ENCODE results near the gene FOXO4.

DNA sequence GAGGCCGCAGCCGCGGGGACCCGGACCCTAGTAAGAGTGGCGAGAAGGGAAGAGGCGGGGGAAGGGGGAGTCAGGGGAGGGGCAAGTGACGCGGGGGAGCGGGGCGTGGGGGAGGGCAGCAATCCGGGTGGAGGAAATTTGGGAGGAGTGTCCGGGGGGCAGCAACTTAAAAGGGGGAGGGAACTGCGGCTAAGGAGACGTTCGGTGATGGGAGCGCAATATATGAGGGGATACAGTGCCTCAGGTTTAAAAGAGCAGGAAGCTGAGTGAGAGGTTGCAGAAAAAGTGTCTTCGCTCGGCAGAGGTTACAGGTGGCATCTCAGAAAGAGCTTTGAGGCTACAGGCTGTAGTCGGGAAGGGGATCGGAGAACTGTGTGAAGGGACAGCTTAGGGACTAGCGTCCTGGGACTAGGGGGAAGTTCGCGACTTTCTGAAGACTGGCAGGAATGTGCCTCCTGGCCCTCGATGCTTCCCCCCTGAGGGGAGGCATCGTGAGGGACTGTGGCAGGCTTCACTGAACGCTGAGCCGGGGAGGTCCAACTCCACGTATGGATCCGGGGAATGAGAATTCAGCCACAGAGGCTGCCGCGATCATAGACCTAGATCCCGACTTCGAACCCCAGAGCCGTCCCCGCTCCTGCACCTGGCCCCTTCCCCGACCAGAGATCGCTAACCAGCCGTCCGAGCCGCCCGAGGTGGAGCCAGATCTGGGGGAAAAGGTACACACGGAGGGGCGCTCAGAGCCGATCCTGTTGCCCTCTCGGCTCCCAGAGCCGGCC, 519 bp downstream of the FOXO4 start:
- TF ChIP-seq, protein P1, sequence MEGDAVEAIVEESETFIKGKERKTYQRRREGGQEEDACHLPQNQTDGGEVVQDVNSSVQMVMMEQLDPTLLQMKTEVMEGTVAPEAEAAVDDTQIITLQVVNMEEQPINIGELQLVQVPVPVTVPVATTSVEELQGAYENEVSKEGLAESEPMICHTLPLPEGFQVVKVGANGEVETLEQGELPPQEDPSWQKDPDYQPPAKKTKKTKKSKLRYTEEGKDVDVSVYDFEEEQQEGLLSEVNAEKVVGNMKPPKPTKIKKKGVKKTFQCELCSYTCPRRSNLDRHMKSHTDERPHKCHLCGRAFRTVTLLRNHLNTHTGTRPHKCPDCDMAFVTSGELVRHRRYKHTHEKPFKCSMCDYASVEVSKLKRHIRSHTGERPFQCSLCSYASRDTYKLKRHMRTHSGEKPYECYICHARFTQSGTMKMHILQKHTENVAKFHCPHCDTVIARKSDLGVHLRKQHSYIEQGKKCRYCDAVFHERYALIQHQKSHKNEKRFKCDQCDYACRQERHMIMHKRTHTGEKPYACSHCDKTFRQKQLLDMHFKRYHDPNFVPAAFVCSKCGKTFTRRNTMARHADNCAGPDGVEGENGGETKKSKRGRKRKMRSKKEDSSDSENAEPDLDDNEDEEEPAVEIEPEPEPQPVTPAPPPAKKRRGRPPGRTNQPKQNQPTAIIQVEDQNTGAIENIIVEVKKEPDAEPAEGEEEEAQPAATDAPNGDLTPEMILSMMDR (IDR thresholded peaks at IDR 0.05), result no peak
- TF ChIP-seq POLR2A (IDR thresholded peaks at IDR 0.05), result no peak
